HL-60/S4 treated with retinoic acid at 250 ng/mL for 4 days and 3 days (cell line): ENCODE results near the gene PITPNM2.

ENCODE experiments used
- in situ Hi-C: fragments of 300-500 bp; cut with MboI; formaldehyde crosslinking; loops from 2 replicates; pipeline ENCODE4 v1.7.0; 2022; ENCODE audit warnings: low sequenced_read_pairs

The PITPNM2 gene

DNA sequence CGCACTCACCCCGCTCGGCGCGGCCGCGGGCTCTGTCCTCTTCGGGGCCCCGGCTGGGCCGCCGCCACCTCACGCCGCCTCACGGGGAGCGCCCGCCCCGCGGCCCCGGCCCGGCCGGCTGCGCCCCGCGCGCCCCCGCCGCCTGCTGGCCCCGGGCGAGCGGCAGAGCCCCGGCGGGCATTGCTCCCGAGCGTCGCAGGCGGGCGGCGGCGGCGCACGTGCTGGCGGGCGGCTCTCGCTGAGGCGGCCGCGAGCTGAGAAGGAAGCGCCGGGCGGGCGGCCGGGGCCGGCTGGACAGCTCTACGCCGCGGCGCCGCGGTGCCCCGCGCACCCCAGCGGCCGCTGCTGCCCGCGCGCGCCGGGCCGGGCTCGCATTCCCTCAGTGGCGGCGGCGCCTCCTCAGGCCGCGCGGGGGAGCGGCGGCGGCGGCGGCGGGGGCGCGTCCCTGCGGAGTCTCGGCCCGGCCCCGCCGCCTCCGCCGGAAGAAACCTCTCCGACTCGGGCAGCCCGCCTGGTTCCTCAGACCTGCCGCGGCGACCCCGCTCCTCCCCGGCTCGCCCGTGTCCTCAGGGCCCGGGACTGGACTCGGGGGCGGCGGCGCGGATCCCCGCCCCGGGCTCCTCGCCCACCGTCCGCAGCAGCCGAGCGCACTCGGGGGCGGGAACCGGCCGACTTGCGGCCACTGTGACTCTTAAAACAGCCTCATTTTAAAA lies at the start of gene PITPNM2:
Gene PITPNM2 (minus strand): TSS at position 347 of the 713 bp plus-strand sequence. CDS start 116,500 bp downstream, outside the sequence.
- in situ Hi-C loops, result no loop called here

- in situ Hi-C loops, result no loop called here
Measured at GRCh38 chr12:123200414-123200813, 49.5 kb upstream of the PITPNM2 start.

- in situ Hi-C loops, result no loop called here
Measured at GRCh38 chr12:123199936-123200335, 49.0 kb upstream of the PITPNM2 start.

DNA sequence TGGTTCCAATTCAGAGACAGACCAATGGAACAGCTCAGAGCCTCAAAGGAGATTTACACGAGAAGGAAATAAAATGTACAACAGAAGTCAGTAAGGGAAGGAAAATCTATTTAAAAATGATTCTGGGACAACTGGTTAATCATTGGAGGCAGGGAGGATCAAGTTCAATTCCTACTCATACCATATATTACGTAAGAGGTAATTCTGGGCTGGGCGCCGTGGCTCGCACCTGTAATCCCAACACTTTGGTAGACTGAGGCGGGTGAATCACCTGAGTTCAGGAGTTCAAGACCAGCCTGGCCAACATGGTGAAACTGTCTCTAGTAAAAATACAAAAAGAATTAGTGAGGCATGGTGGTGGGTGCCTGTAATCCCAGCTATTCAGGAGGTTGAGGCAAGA lies 36.7 kb upstream of the PITPNM2 start:
- in situ Hi-C loops, result no loop called here

GRCh38 chr12:123180171-123180570 lies 29.3 kb upstream of the PITPNM2 start:
- in situ Hi-C loops, result no loop called here

GRCh38 chr12:123171967-123172366 lies 21.1 kb upstream of the PITPNM2 start:
- in situ Hi-C loops, result no loop called here

DNA sequence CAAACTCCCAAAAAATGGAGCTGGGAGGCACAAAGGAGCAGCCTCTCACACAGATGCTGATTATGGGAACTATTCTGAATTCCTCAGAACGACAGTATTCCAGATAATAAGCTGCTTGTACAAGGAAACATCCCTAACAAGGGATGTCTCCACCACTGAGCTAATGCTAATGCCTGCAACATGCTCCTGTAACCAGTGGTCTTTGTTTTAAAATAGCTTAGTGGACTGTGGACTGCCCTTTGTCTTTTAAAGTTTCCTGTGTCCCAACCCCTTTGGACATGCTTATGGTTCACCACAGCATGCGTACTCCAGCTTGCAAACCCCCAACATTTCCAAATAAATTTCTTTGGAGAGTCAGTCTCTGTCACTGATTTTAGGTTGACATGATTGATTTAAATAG lies 16.4 kb upstream of the PITPNM2 start:
- in situ Hi-C loops, result no loop called here

GRCh38 chr12:123165537-123165936 lies 14.6 kb upstream of the PITPNM2 start:
- in situ Hi-C loops, result no loop called here

- in situ Hi-C loops, result no loop called here
Measured at GRCh38 chr12:123164710-123165261, 13.9 kb upstream of the PITPNM2 start.

DNA sequence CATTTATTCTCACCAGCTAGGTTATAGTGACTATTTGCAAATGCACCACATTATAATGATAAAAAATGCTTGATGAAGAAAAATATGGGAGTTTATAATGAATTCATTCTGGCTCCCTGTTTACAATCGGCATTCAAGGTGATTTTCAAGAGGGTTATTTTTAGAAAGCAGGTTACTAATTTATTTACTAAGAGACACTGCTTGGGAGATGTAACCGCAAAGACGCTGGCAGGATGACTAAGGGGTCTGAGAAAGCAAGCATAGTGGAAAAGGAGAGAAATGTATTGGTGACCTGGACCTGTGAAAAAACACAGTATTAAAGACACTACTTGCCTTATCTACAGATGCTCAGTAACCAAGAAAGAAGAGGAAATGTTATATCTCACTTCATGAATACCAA lies 13.3 kb upstream of the PITPNM2 start:
- in situ Hi-C loops, result no loop called here

- in situ Hi-C loops, result no loop called here
Measured at GRCh38 chr12:123163227-123163626, 12.3 kb upstream of the PITPNM2 start.

DNA sequence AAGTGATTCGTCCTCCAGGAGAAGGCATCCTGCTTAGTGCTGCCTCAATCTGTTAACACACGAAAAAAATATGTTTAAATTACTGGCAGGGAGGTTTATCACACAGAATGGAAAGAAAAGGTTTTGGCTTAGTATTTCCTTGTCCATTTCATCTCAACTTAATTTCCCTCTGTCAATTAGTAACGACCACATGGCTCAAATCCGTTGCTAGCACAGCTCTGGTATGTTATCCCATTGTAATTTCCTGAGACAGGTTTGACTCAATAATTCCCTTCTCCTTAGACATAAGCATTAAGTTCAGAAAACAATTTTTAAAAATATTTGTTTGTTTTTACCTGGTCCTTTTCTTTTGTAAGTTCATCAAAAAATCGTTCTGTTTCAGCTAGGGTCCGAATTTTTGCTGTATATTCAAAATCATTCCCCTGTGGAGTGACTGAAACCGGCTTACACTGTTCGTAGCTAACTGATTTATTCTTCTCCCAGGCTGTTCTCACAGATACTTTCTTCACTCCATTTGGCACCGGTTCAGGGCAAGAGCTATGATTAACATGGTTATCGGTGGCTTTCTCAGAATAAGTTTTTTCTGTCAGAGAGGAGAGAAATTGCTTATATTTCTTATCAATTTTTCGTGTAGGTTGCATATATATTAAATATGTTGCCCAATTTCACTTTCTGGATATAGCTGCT lies 10.1 kb upstream of the PITPNM2 start:
- in situ Hi-C loops, result no loop called here

- in situ Hi-C loops, result no loop called here
Measured at GRCh38 chr12:123153906-123154305, 3.0 kb upstream of the PITPNM2 start.

- in situ Hi-C loops, result no loop called here
Measured at GRCh38 chr12:123152833-123153232, 1.9 kb upstream of the PITPNM2 start.

DNA sequence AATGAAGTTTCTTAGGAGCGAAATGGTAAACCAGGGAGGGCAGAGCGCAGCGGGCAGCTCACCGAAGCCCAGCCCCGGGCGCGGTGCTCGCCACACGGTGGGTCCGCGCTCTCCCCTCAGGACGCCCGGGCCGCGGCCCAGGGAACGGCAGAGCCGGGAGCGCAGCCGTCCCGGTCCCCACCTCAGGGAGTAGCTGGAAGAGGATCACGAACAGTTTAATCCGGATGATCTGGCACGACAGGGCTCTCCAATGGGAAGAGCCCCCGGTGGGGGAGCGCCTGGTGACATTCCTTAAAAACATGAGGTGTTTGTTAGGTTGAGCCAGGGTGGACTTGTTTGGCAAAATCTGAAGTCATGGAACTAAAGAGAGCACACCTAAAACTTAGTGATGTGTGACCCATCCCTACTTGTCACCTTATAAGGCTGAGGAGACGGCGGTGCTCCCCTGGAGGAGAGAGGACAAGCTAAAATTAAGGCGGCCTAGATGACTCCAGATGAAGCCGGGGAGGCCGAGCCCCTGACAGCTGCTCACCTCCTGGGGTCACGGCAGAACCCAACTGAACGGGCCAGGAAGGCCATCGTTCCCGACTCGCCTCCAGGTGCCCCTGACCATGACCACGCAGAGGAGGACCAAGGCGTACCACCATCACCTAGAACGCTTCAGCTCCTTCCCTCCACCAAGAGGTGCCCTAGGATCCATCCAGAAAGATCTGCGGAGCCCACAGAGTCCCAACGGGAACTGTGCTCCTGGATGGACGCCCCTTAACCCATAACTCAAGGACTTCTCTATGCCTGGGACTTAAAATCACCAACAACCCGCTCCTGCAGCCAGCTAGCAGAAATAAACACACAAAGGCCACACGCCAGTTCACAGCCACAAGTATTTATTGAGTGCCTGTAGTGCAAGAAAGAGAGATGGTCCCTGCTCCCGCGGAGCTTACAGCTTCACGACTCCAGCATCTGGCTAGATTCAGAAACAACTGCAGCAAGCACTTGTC lies 866 bp upstream of the PITPNM2 start:
- in situ Hi-C loops, result no loop called here

DNA sequence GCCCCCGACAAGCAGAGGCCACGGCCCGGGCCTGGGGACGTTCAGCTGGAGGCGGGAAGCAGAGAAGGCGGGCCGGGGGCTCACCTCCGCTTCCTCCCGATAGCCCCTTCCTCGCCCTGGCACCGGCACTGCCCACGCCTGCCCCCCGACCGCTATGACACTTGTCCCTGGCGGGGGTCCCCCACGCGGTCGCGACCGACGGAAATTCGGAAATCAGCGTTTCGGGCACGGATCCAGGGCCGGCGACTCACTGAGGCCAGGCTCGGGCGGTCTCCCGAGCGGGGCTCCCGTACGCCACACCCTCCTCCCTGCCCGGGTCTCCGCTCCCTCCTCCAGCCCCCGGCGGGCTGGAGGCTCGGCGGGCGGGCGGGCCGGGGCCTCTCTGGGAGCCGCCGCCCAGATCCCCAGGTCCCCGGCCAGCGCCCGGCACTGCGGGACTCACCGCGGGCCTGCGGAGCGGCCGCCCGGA lies 581 bp downstream of the PITPNM2 start:
- in situ Hi-C loops, result no loop called here

DNA sequence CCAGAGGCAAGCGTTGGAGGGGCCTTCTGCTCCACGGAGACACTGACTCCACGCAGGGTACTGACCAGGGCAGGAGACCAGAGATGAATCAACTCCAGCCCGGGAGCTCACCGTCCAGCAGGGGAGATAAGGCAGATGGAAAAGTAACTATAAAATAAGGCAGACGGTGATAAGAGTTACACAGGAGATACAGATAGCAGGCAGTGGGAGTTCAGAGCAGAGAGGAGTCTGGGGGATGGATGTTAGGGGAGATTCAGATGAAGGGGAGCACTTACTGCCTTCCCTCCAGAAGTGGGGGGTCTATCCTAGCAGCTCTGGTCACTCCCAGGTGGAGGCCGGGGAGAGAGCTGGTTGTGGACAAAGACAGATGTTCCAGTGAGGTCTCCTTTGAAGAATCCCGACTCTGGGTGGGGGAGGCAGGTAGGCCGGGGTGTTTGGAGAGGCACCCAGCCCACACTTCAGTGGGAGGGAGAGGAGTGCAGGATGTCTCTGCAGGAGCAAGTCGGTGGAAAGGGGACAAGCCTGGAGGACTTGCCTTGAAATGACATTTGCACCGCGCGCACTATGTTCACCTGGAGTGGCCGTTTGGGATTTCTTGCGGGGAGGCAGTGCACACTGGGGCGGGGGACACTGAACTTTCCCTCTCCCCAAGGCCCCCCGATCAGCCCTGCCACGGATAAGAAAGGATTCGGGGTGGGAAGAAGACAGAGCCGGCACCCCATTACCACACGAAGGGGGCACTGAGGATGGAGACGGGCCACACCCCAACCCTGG lies 1.2 kb downstream of the PITPNM2 start:
- in situ Hi-C loops, result no loop called here

- in situ Hi-C loops, result no loop called here
Measured at GRCh38 chr12:123149088-123149487, 1.8 kb downstream of the PITPNM2 start.

GRCh38 chr12:123148655-123149054 lies 2.2 kb downstream of the PITPNM2 start:
- in situ Hi-C loops, result no loop called here

DNA sequence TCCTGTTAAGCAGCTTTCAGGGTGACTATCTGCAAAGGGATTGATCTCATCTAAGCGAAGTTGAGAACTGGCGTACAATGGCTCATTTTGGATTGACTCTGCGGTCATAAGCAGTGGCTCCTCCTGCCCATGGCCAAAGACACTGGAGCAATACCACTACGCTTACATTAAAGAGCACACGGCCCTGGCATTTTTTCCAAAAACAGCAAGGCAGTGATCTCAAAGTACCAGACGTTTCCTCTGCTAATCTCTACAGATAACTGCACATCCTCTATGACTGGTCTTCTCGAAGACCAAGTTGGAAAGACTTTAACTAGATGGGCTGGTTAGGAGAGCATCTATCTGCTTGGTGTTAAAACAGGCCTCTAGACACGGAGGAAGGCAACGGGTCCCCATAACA lies 2.7 kb downstream of the PITPNM2 start:
- in situ Hi-C loops, result no loop called here
